HepG2 (cell line): ENCODE data around the gene METRNL. TPM values are rescaled to one million over a fixed set of nuclear protein-coding genes. Genes with fewer than 3 reads are reported as not detected.

ENCODE experiments used
- ATAC-seq: fragments of 200-7000 bp; cut with Tn5 transposase; 3 replicates; pipeline ENCODE4 v1.9.1; 2020; ENCODE audit warnings: mild to moderate bottlenecking, moderate library complexity
- BruUV-seq: library from RNA; stranded (reverse); fragments of 400-500 nt; replicated peaks from 2 replicates; lab custom pipeline; 2021; lab: Mats Ljungman, UMichigan
- CTCF ChIA-PET: fragments of 300-600 bp; formaldehyde crosslinking; extraction: SDS; loops from one replicate; lab custom pipeline; 2021; ENCODE audit warnings: low total read pairs, inconsistent platforms, low intra/inter-chr PET ratio; lab: Yijun Ruan, JAX
- POLR2A ChIA-PET: fragments of 350-600 bp; sonication (Branson Sonifier 250); formaldehyde crosslinking; loops from one replicate; lab custom pipeline; 2020; ENCODE audit warnings: antibody characterized with exemption, inconsistent platforms; lab: Yijun Ruan, JAX
- DNase-seq: peaks from one replicate; pipeline ENCODE4 v3.0.0-alpha.2; 2015; ENCODE audit warnings: low spot score
- FAIRE-seq: peaks from 3 replicates; lab custom pipeline; 2011; peaks lifted over from hg19 to GRCh38; lab: Jason Lieb, UNC
- H2AFZ ChIP-seq: one replicate; pipeline ENCODE4 v1.6.1; 2011; ENCODE audit warnings: low read length, inconsistent platforms
- H3K27ac ChIP-seq: fragments of 300-600 bp; 3 replicates; pipeline ENCODE4 v1.8.0; 2011; ENCODE audit warnings: mixed run types, mild to moderate bottlenecking, mixed read lengths, low read length, inconsistent platforms; ENCODE audit not compliant: insufficient read depth; ENCODE audit errors: extremely low read length
- H3K27me3 ChIP-seq, 2 experiments: fragments of 200-600 bp in 1 of 2; 2 replicates in 1 of 2; 3 replicates in 1 of 2; pipeline versions ENCODE4 v1.6.0 to v1.8.0; 2011; ENCODE audit warnings: low read length in 2 of 2, mild to moderate bottlenecking in 2 of 2, moderate library complexity in 2 of 2, inconsistent platforms in 1 of 2; ENCODE audit not compliant: insufficient read depth in 2 of 2, control insufficient read depth in 1 of 2
- H3K36me3 ChIP-seq, 2 experiments: fragments of 200-600 bp in 1 of 2; replicated peaks in 1 of 2; 2 replicates in 1 of 2; 3 replicates in 1 of 2; pipeline versions ENCODE4 v1.5.1 to v1.8.0; 2011; ENCODE audit warnings: low read length in 2 of 2, inconsistent platforms in 1 of 2; ENCODE audit not compliant: insufficient read depth in 2 of 2, control insufficient read depth in 1 of 2
- H3K4me1 ChIP-seq: 2 replicates; pipeline ENCODE4 v1.5.1; 2012; ENCODE audit warnings: low read length, inconsistent platforms; ENCODE audit not compliant: insufficient read depth
- H3K4me2 ChIP-seq: 2 replicates; pipeline ENCODE4 v1.6.0; 2011; ENCODE audit warnings: low read depth, low read length, inconsistent platforms
- H3K4me3 ChIP-seq, 3 experiments: fragments of 200-600 bp in 1 of 3; sonication (generic), shearing (Covaris generic) in 1 of 3; replicated peaks in 1 of 3; 2 replicates each; pipeline ENCODE4 v1.5.1; 2011 to 2016; ENCODE audit warnings: low read length in 3 of 3, inconsistent platforms in 2 of 3, low read depth in 2 of 3, mild to moderate bottlenecking in 2 of 3, control low read depth in 1 of 3, mixed read lengths in 1 of 3; ENCODE audit not compliant: insufficient read depth in 1 of 3
- H3K79me2 ChIP-seq: one replicate; pipeline ENCODE4 v1.6.1; 2011; ENCODE audit warnings: low read length, inconsistent platforms; ENCODE audit not compliant: insufficient read depth
- H3K9ac ChIP-seq: 2 replicates; pipeline ENCODE4 v1.6.0; 2011; ENCODE audit warnings: mild to moderate bottlenecking, low read depth, low read length, inconsistent platforms; ENCODE audit not compliant: insufficient read depth
- H3K9me3 ChIP-seq: 2 replicates; pipeline ENCODE4 v1.5.1; 2012; ENCODE audit warnings: mild to moderate bottlenecking, low read length
- H4K20me1 ChIP-seq: 2 replicates; pipeline ENCODE4 v1.6.0; 2011; ENCODE audit warnings: inconsistent platforms, mild to moderate bottlenecking, low read length, moderate library complexity; ENCODE audit not compliant: insufficient read depth
- EZH2 ChIP-seq: conservative IDR thresholded peaks from 2 replicates; pipeline ENCODE4 v1.6.1; 2012; ENCODE audit warnings: mild to moderate bottlenecking, low read depth, low read length, moderate library complexity
- ZNF253 ChIP-seq: sonication (generic); formaldehyde crosslinking; IDR thresholded peaks from 2 replicates; pipeline ENCODE4 v1.8.0; 2022; ENCODE audit warnings: mild to moderate bottlenecking, missing genetic modification reagents, borderline replicate concordance
- ZSCAN25 ChIP-seq: sonication (generic); formaldehyde crosslinking; IDR thresholded peaks from 2 replicates; pipeline ENCODE4 v1.8.0; 2022; ENCODE audit warnings: mild to moderate bottlenecking, missing genetic modification reagents
- WGBS: methylation state at CpG from one replicate; pipeline ENCODE4 v1.1.6; 2017; ENCODE audit warnings: low lambda C conversion rate; 5-methylcytosine and 5-hydroxymethylcytosine counted together
- in situ Hi-C: cut with HindIII; loops from 2 replicates; pipeline ENCODE4 v1.10.0; 2017; ENCODE audit warnings: low pct_unique_long_range_greater_than_20kb; ENCODE audit not compliant: extremely low pct_ligation_motif_present
- intact Hi-C: fragments of 100-400 bp; cut with micrococcal nuclease; formaldehyde crosslinking; loops from one replicate; pipeline ENCODE4 v1.10.0; 2022; ENCODE audit not compliant: unreplicated experiment
- polyA plus RNA-seq, 8 experiments: library from polyadenylated mRNA; depleted of rRNA in 3 of 8; stranded (reverse) in 7 of 8; unstranded in 1 of 8; fragments of >200 nt; fragmentation: Illumina TruSeq in 4 of 8; extraction: Trizol in 4 of 8; gene quantifications; 2 replicates each; pipeline versions ENCODE4 v1.2.1 to v1.2.3, GENCODE V29; 2011 to 2016; ENCODE audit warnings: low read depth in 4 of 8, missing spikeins in 1 of 8, mixed read lengths in 1 of 8; ENCODE audit not compliant: insufficient read depth in 1 of 8
- total RNA-seq, 5 experiments: library from RNA; depleted of rRNA; stranded (reverse); fragments of >200 nt; fragmentation: Illumina TruSeq; extraction: Trizol; gene quantifications; 2 replicates each; pipeline ENCODE4 v1.2.3, GENCODE V29; 2016; ENCODE audit warnings: low read depth in 1 of 5
- TF ChIP-seq, protein P1 (sequence below): sonication (generic); formaldehyde crosslinking; IDR thresholded peaks from 2 replicates; pipeline ENCODE4 v1.5.0; 2020; ENCODE audit warnings: missing genetic modification reagents
- TF ChIP-seq, protein P2 (sequence below): sonication (generic); formaldehyde crosslinking; IDR thresholded peaks from 2 replicates; pipeline ENCODE4 v1.4.0; 2020; ENCODE audit warnings: missing genetic modification reagents

METRNL gene
- total and polyA plus RNA-seq, 2 of the 13 experiments (the other 11 are each of a cell fraction or from before 2014, with no cell fraction given): 0.66 to 0.84 TPM

DNA sequence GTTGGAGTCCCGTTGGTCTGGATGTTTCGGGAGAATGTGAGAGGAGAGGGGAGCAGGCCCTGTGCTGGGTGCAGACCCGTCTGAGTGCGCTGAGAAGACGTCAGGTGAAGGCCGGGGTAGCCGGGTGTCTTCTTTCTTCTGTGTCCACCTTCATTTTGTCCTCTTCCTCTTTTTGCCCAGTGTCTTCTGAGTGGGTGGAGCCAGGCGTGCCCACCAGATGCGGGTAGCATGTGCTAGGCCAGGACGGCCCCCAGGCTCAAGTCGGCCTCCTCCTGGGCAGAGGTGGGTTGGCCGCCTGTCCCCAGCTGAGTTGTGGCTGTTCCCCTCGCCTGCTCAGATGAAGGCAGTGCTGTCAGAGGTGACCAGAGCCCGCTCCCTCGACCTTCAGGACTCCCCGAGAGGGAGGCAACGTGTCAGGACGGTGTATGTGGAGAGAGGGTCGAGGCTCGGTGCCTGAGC is 3.5 kb downstream of the METRNL start:
- TF ChIP-seq ZSCAN25 (CRISPR knock-in tag): no peak
- TF ChIP-seq, protein P1, sequence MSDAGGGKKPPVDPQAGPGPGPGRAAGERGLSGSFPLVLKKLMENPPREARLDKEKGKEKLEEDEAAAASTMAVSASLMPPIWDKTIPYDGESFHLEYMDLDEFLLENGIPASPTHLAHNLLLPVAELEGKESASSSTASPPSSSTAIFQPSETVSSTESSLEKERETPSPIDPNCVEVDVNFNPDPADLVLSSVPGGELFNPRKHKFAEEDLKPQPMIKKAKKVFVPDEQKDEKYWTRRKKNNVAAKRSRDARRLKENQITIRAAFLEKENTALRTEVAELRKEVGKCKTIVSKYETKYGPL (CRISPR knock-in tag): no peak
- Histone ChIP-seq H3K9me3 (no peaks in the 10 kb centered on the region), H3K4me2 (no peak overlapping the region), H3K4me3 (no peak overlapping the region), H3K9ac (no peak overlapping the region), H3K36me3 (no peaks in the 10 kb centered on the region), H3K27me3 (peaks cover 30 to 81% of the 10 kb centered on the region in 2 experiments), H4K20me1 (peaks cover 20% of the 10 kb centered on the region; the same call in 1 of the 2 replicates), H3K4me1 (peaks cover 25% of the 10 kb centered on the region), H3K27ac (no peak overlapping the region), H2AFZ (no peak overlapping the region), H3K79me2 (no peaks in the 10 kb centered on the region)
- ATAC-seq (no peak), DNase-seq (no peak), FAIRE-seq (no peak)
- no TSS peak for BruUV-seq
- intact Hi-C loops (no loop called here), in situ Hi-C loops (no loop called here)
- POLR2A ChIA-PET: no interaction called here
- WGBS: 64% methylated on average over 17 of the region's 20 CpGs
- CTCF ChIA-PET: no interaction called here

DNA sequence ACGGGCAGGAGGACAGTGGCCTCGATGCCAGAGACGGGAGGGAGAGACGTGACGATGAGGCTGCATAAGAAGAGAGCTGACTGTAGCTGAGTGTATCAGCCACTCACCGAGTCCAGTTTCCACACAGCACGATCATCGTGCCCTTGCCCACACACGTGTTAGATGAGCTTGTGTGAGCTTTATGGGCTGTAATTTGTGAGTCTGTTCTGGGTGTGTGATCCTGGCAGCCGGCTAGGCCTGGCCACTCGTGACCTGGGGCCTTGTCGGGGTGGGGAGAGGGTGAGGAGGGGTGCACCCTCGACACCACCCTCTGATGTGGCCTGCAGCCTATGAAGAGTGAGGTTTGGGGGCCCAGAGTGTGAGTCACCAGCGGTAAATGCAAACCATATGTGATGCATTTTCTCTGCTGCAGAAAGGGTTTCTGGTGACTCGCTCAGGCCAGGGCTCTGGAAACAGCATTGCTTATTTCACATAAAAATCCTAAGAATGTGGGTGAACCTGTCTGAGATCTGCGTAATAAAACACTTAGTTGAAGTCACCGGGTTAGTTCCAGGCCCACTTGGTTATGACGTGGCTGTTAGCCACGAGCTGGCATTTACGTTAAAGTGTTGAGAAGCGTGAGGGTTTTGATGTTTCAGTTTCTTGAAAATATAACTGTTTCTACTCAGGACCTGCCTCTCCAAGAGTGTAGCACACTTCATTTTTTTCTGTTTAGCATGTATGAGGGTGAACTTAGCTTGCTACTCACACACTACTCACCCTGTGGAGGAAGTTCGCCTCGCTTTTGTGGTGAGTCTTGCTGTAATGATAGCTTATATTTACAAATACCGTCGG is 4.2 kb downstream of the METRNL start:
- ChIA-PET POLR2A (no interaction called here), CTCF (no interaction called here)
- Histone ChIP-seq H4K20me1 (peaks cover 20% of the 10 kb centered on the region; the same call in 1 of the 2 replicates), H2AFZ (no peak overlapping the region), H3K27me3 (peaks cover 25 to 81% of the 10 kb centered on the region in 2 experiments), H3K4me1 (peaks cover 18% of the 10 kb centered on the region), H3K36me3 (no peaks in the 10 kb centered on the region), H3K4me3 (no peak overlapping the region), H3K79me2 (no peaks in the 10 kb centered on the region), H3K27ac (no peak overlapping the region), H3K4me2 (no peak overlapping the region), H3K9me3 (no peaks in the 10 kb centered on the region), H3K9ac (no peak overlapping the region)
- WGBS: 39% methylated on average over 24 of the region's 25 CpGs
- no TSS peak for BruUV-seq
- TF ChIP-seq ZNF253 (CRISPR knock-in tag): no peak
- TF ChIP-seq EZH2: peak; percentile 67; the same call in 1 of the 2 replicates
- TF ChIP-seq, protein P2, sequence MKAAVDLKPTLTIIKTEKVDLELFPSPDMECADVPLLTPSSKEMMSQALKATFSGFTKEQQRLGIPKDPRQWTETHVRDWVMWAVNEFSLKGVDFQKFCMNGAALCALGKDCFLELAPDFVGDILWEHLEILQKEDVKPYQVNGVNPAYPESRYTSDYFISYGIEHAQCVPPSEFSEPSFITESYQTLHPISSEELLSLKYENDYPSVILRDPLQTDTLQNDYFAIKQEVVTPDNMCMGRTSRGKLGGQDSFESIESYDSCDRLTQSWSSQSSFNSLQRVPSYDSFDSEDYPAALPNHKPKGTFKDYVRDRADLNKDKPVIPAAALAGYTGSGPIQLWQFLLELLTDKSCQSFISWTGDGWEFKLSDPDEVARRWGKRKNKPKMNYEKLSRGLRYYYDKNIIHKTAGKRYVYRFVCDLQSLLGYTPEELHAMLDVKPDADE (CRISPR knock-in tag): no peak
- ATAC-seq (no peak), FAIRE-seq (no peak), DNase-seq (no peak)
- in situ Hi-C loops: no loop called here
- intact Hi-C loops: no loop called here
